IPS-NIHi11 (cell line): ENCODE data around the gene RXRA.

Source experiments
- DNase-seq: peaks from one replicate; pipeline ENCODE4 v3.0.0; 2012; ENCODE audit warnings: mixed read lengths, low spot score

Gene RXRA

GRCh38 chr9:134367791-134368490, 41.7 kb downstream of the RXRA start:
- no peak for DNase-seq

GRCh38 chr9:134368571-134368970, 42.3 kb downstream of the RXRA start:
- no peak for DNase-seq

GRCh38 chr9:134369416-134370212, 43.4 kb downstream of the RXRA start:
- DNase-seq, result no peak

- no peak for DNase-seq
Observed at GRCh38 chr9:134370213-134370492, 43.9 kb downstream of the RXRA start.

- DNase-seq, result no peak
Observed at GRCh38 chr9:134370638-134371037, 44.4 kb downstream of the RXRA start.

GRCh38 chr9:134371731-134372130, 45.5 kb downstream of the RXRA start:
- DNase-seq, result no peak

- DNase-seq, result no peak
Observed at GRCh38 chr9:134372581-134373267, 46.5 kb downstream of the RXRA start.

- no peak for DNase-seq
Observed at GRCh38 chr9:134373269-134373668, 47.0 kb downstream of the RXRA start.

- no peak for DNase-seq
Observed at GRCh38 chr9:134373953-134374300, 47.7 kb downstream of the RXRA start.

GRCh38 chr9:134374301-134375010, 48.2 kb downstream of the RXRA start:
- no peak for DNase-seq

GRCh38 chr9:134375011-134375390, 48.7 kb downstream of the RXRA start:
- no peak for DNase-seq

- DNase-seq, result peak; percentile 66
Observed at GRCh38 chr9:134375430-134376385, 49.5 kb downstream of the RXRA start.

GRCh38 chr9:134376386-134377142, 50.3 kb downstream of the RXRA start:
- no peak for DNase-seq

GRCh38 chr9:134377143-134377484, 50.9 kb downstream of the RXRA start:
- no peak for DNase-seq

GRCh38 chr9:134377976-134378375, 51.7 kb downstream of the RXRA start:
- DNase-seq, result no peak

- peak; percentile 80 for DNase-seq
Observed at GRCh38 chr9:134378901-134379338, 52.7 kb downstream of the RXRA start.

GRCh38 chr9:134379831-134380365, 53.6 kb downstream of the RXRA start:
- DNase-seq, result peak; percentile 63

- DNase-seq, result no peak
Observed at GRCh38 chr9:134380542-134381271, 54.5 kb downstream of the RXRA start.

GRCh38 chr9:134381272-134381661, 55.0 kb downstream of the RXRA start:
- DNase-seq, result no peak
